Adrenal gland (tissue), 12 donors: ENCODE results near the gene TDRD3. TPM values are rescaled to one million over a fixed set of nuclear protein-coding genes. Genes with fewer than 3 reads are reported as not detected.
A peak's percentile ranks its signal among the peaks of the same experiment; 100 is the strongest.

ENCODE experiments used
- DNase-seq, 7 donors: peaks; one replicate each; pipeline ENCODE4 v3.0.0-alpha.2; 2019 to 2020
- H3K27ac ChIP-seq, 5 donors: fragments of 200-600 bp; sonication (generic) in 4 of 5; 1 replicate in 3 of 5; 2 replicates in 2 of 5; pipeline versions ENCODE4 v1.5.1 to v1.8.0; 2016 to 2020; ENCODE audit warnings: mild to moderate bottlenecking in 1 of 5
- H3K27me3 ChIP-seq: fragments of 200-600 bp; 2 replicates; pipeline ENCODE4 v1.8.0; 2021
- H3K36me3 ChIP-seq, 2 donors: fragments of 200-600 bp; replicated peaks in 1 of 2; 1 replicate in 1 of 2; 2 replicates in 1 of 2; pipeline versions ENCODE4 v1.5.1 to v1.8.0; 2018 to 2022
- H3K4me1 ChIP-seq, 2 donors: fragments of 200-600 bp; replicated peaks in 1 of 2; 1 replicate in 1 of 2; 2 replicates in 1 of 2; pipeline versions ENCODE4 v1.5.1 to v1.8.0; 2018 to 2021
- H3K4me3 ChIP-seq, 4 donors: fragments of 200-600 bp; sonication (generic) in 3 of 4; one replicate each; pipeline ENCODE4 v1.5.1; 2016 to 2018
- H3K9me3 ChIP-seq, 3 donors: fragments of 200-600 bp; sonication (generic) in 1 of 3; replicated peaks in 1 of 3; 1 replicate in 2 of 3; 2 replicates in 1 of 3; pipeline versions ENCODE4 v1.5.1 to v1.8.0; 2016 to 2021
- POLR2A ChIP-seq, 2 donors: fragments of 450-650 bp; IDR thresholded peaks; one replicate each; pipeline ENCODE4 v1.6.1; 2017; ENCODE audit warnings: antibody characterized with exemption in 2 of 2, mild to moderate bottlenecking in 2 of 2, moderate library complexity in 1 of 2
- WGBS, 4 donors: extraction: QIAGEN DNeasy Blood & Tissue Kit in 2 of 4; methylation state at CpG; one replicate each; pipeline versions ENCODE4 v1.1.5 to v1.1.7; 2013 to 2017; 5-methylcytosine and 5-hydroxymethylcytosine counted together
- intact Hi-C, 2 donors: fragments of 100-400 bp; cut with DNase I; formaldehyde crosslinking; loops; one replicate each; pipeline versions ENCODE4 v1.14.1 to v1.15.0; 2022 to 2023
- polyA plus RNA-seq, 3 donors: library from polyadenylated mRNA; stranded (reverse); fragments of 200-250 nt in 2 of 3; fragments of 350-450 nt in 1 of 3; fragmentation: Illumina TruSeq in 1 of 3; extraction: RNeasy Lipid Tissue Mini Kit (QIAGEN cat#74804) in 1 of 3; gene quantifications; one replicate each; pipeline ENCODE4 v1.2.3, GENCODE V29; 2013 to 2014
- total RNA-seq, 9 donors: library from RNA; depleted of rRNA in 4 of 9; stranded (reverse); fragments of >200 nt in 4 of 9; fragments of 120-200 nt in 1 of 9; fragmentation: NEBNext Ultra II Directional in 1 of 9; extraction: Animal tissue kit (Norgen Biotek cat#: 25700) in 1 of 9; gene quantifications; one replicate each; pipeline versions ENCODE4 v1.1.0 to v1.2.4, GENCODE V29; 2013 to 2023
- TF ChIP-seq, protein P1 (sequence below), 6 experiments: fragments of 450-650 bp in 4 of 6; fragments of 200-600 bp in 2 of 6; sonication (generic) in 1 of 6; IDR thresholded peaks; 1 replicate in 5 of 6; 2 replicates in 1 of 6; pipeline versions ENCODE4 v1.5.1 to v1.8.0; 2016 to 2021; ENCODE audit warnings: antibody characterized with exemption in 6 of 6, mild to moderate bottlenecking in 2 of 6, moderate library complexity in 1 of 6
- donor health status: healthy with polysubstance abuse.
- donor health status: Bipolar disorder and iron deficiency.
- donor health status: DM: yes; HTN: yes; CAD: no.
- donor health status: DM: no; HTN: no; CAD: no.
- donor health status: DM: no; HTN: no; CAD: no.
- donor health status: DM: yes; HTN: yes; CAD: no.

TDRD3 gene
- total and polyA plus RNA-seq, 12 donors: 6.6 to 30.5 (median 21.6) TPM

DNA sequence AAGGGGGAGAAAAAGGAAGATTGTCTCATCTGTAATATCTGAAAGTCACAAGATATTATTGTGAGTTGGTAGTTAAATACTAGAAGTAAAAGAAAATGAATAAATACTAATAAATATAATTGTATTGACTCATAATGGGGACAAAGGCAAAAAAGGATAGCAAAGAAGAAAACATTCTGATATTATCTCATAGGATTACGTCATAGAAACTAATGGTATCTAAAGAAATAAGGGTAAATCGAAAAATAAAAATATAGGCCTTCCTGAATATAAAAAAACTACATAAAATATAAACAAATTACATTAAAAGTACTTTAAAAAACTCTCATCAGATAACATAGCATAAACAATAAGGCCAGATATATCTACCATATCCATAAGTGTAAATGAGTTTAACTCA is 38.6 kb upstream of the TDRD3 start:
- TF ChIP-seq POLR2A (IDR thresholded peaks at IDR 0.05): no peak
- TF ChIP-seq, protein P1, sequence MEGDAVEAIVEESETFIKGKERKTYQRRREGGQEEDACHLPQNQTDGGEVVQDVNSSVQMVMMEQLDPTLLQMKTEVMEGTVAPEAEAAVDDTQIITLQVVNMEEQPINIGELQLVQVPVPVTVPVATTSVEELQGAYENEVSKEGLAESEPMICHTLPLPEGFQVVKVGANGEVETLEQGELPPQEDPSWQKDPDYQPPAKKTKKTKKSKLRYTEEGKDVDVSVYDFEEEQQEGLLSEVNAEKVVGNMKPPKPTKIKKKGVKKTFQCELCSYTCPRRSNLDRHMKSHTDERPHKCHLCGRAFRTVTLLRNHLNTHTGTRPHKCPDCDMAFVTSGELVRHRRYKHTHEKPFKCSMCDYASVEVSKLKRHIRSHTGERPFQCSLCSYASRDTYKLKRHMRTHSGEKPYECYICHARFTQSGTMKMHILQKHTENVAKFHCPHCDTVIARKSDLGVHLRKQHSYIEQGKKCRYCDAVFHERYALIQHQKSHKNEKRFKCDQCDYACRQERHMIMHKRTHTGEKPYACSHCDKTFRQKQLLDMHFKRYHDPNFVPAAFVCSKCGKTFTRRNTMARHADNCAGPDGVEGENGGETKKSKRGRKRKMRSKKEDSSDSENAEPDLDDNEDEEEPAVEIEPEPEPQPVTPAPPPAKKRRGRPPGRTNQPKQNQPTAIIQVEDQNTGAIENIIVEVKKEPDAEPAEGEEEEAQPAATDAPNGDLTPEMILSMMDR (IDR thresholded peaks at IDR 0.05): no peak
- no peak for DNase-seq
- WGBS, 4 donors: 82 to 91% (median 85%) methylated on average over 2 of the region's 2 CpGs
- Histone ChIP-seq H3K4me1 (no peaks in the 10 kb centered on the region), H3K27me3 (no peaks in the 10 kb centered on the region), H3K36me3 (no peaks in the 10 kb centered on the region), H3K27ac (no peak overlapping the region), H3K9me3 (no peaks in the 10 kb centered on the region), H3K4me3 (no peak overlapping the region)
- intact Hi-C loops: no loop called here

DNA sequence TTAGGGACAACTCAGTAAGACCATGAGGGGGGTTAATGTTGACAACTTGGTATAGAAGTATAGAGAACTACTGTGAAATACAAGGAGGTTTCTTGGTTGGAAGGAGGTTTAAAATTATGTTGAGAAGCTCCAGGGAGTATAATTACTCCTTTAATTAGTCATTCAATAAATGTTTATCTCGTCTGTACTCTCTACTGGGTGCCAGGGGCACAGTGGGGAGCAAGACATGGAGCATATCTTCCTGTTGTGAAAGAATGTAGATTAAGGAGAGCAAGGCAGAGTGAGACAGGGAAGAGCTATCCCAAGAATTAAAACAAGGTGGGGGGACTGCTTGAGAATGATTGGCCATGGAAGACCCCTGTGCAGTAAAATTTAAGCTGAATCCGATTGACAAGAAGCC is 33.7 kb upstream of the TDRD3 start:
- TF ChIP-seq, protein P1 (IDR thresholded peaks at IDR 0.05): no peak
- no peak for TF ChIP-seq POLR2A (IDR thresholded peaks at IDR 0.05)
- WGBS, 4 donors: 40 to 53% (median 52%) methylated on average over 2 of the region's 2 CpGs
- no peak overlapping the region for H3K27ac ChIP-seq
- no peak for DNase-seq
- no peaks in the 10 kb centered on the region for H3K4me1 ChIP-seq
- no peaks in the 10 kb centered on the region for H3K27me3 ChIP-seq
- H3K36me3 ChIP-seq: no peaks in the 10 kb centered on the region
- no peaks in the 10 kb centered on the region for H3K9me3 ChIP-seq
- intact Hi-C loops: no loop called here
- no peak overlapping the region for H3K4me3 ChIP-seq

DNA sequence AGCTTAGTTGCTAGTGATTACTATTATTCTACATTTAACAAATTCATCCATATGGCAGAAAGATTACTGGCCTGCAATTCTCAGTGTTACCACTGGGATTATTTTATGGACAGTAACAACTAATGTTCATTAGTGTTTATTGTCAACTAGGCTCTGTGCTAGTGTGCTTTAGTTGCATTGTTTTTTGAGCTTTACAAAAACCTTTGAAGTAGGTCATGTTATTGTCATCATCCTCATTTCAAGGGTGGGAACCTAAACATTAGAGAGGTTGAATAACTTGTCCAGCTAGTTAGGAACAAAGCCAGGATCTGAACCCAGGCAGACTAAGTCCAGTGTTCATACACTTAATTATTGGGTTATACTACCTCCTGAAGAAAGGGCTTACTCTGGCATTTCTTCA is 27.8 kb upstream of the TDRD3 start:
- TF ChIP-seq POLR2A (IDR thresholded peaks at IDR 0.05): no peak
- TF ChIP-seq, protein P1 (IDR thresholded peaks at IDR 0.05): peak in 3 of 6 experiments; percentile 14 to 33 (median 31)
- no peaks in the 10 kb centered on the region for H3K27me3 ChIP-seq
- no peak overlapping the region for H3K27ac ChIP-seq
- no peaks in the 10 kb centered on the region for H3K4me1 ChIP-seq
- no peaks in the 10 kb centered on the region for H3K9me3 ChIP-seq
- H3K4me3 ChIP-seq: no peak overlapping the region
- no peaks in the 10 kb centered on the region for H3K36me3 ChIP-seq
- DNase-seq: no peak
- intact Hi-C loops: no loop called here

DNA sequence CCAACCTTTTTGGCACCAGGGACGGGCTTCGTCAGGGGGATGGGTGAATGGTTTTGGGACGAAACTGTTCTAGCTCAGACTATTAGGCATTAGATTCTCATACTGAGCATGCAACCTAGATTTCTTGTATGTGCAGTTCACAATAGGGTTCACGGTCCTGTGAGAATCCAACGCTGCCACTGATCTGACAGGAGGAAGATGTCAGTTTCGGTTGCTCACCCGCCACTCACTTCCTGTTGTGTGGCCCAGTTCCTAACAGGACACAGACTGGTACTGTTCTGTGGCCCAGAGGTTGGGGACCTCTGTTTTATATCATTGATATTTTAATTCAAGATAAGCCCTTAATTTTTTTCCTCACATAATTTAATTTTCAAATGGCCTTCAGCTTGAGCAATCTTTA is 26.7 kb upstream of the TDRD3 start:
- Histone ChIP-seq H3K27me3 (no peaks in the 10 kb centered on the region), H3K9me3 (no peaks in the 10 kb centered on the region), H3K36me3 (no peaks in the 10 kb centered on the region), H3K27ac (no peak overlapping the region), H3K4me1 (no peaks in the 10 kb centered on the region), H3K4me3 (no peak overlapping the region)
- intact Hi-C loops: no loop called here
- no peak for DNase-seq
- TF ChIP-seq, protein P1 (IDR thresholded peaks at IDR 0.05): no peak
- TF ChIP-seq POLR2A (IDR thresholded peaks at IDR 0.05): no peak
- WGBS, 4 donors: 80 to 87% (median 83%) methylated on average over 5 to 7 of the region's 7 CpGs
